Transverse colon (tissue), 4 donors: ENCODE measurements around the gene B3GAT2. TPM values are rescaled to one million over a fixed set of nuclear protein-coding genes. Genes with fewer than 3 reads are reported as not detected.
"Not testable (repeated sequence)": the region's sequence is repeated elsewhere in the genome, so short reads cannot be mapped to it uniquely, and the experiment has no call there.

Experiments
- DNase-seq: peaks from one replicate; pipeline ENCODE4 v3.0.0-alpha.2; 2019
- H3K27ac ChIP-seq, 4 donors: fragments of 200-600 bp; sonication (generic); 2 replicates each; pipeline ENCODE4 v1.5.1; 2016 to 2018; ENCODE audit warnings: inconsistent platforms in 4 of 4
- H3K27me3 ChIP-seq: fragments of 200-600 bp; sonication (generic); 2 replicates; pipeline ENCODE4 v1.5.1; 2017; ENCODE audit warnings: inconsistent platforms
- H3K36me3 ChIP-seq, 4 donors: fragments of 200-600 bp; sonication (generic); 2 replicates each; pipeline ENCODE4 v1.5.1; 2017 to 2019; ENCODE audit warnings: inconsistent platforms in 4 of 4
- H3K4me1 ChIP-seq, 4 donors: fragments of 200-600 bp; sonication (generic); 2 replicates each; pipeline ENCODE4 v1.5.1; 2017 to 2020; ENCODE audit warnings: inconsistent platforms in 4 of 4
- H3K4me3 ChIP-seq, 4 donors: fragments of 200-600 bp; sonication (generic); 1 replicate in 1 of 4; 2 replicates in 3 of 4; pipeline versions ENCODE4 v1.5.1 to v1.6.1; 2017 to 2019; ENCODE audit warnings: inconsistent platforms in 4 of 4
- H3K9me3 ChIP-seq, 2 donors: fragments of 200-600 bp; sonication (generic); 2 replicates each; pipeline ENCODE4 v1.5.1; 2017 to 2019; ENCODE audit warnings: inconsistent platforms in 2 of 2
- EP300 ChIP-seq: sonication (generic); formaldehyde crosslinking; IDR thresholded peaks from one replicate; pipeline ENCODE4 v1.6.1; 2017; ENCODE audit warnings: antibody characterized with exemption, low read depth
- POLR2A ChIP-seq: fragments of 450-650 bp; IDR thresholded peaks from one replicate; pipeline ENCODE4 v1.6.1; 2016; ENCODE audit warnings: antibody characterized with exemption, mild to moderate bottlenecking, moderate library complexity
- POLR2AphosphoS5 ChIP-seq, 3 donors: sonication (generic); formaldehyde crosslinking; IDR thresholded peaks; one replicate each; pipeline ENCODE4 v1.6.1; 2016; ENCODE audit warnings: antibody characterized with exemption in 3 of 3
- WGBS, 2 donors: methylation state at CpG; one replicate each; pipeline ENCODE4 v1.1.5; 2018; ENCODE audit warnings: low coverage in 1 of 2; 5-methylcytosine and 5-hydroxymethylcytosine counted together
- in situ Hi-C, 4 donors: fragments of 200-750 bp; cut with MboI; loops; one replicate each; pipeline versions ENCODE4 v1.15.0 to v1.15.1; 2017; ENCODE audit warnings: low sequenced_read_pairs in 3 of 4, low pct_ligation_motif_present in 1 of 4, low pct_unique_long_range_greater_than_20kb in 1 of 4
- intact Hi-C: fragments of 100-400 bp; cut with DNase I; formaldehyde crosslinking; loops from one replicate; pipeline ENCODE4 v1.15.1; 2023; ENCODE audit warnings: low total_unique reads
- total RNA-seq, 4 donors: library from RNA; depleted of rRNA; stranded (reverse); fragments of >200 nt; gene quantifications; one replicate each; pipeline ENCODE4 v1.1.0, GENCODE V29; 2016
- TF ChIP-seq, protein P1 (sequence below), 5 experiments: fragments of 200-600 bp in 3 of 5; fragments of 450-650 bp in 2 of 5; sonication (generic) in 3 of 5; IDR thresholded peaks; 1 replicate in 2 of 5; 2 replicates in 3 of 5; pipeline ENCODE4 v1.5.1; 2016 to 2017; ENCODE audit warnings: antibody characterized with exemption in 5 of 5, inconsistent platforms in 3 of 5, mild to moderate bottlenecking in 2 of 5, moderate library complexity in 1 of 5

B3GAT2 gene
- total RNA-seq, 4 donors from 2014 or later, result not detected

DNA sequence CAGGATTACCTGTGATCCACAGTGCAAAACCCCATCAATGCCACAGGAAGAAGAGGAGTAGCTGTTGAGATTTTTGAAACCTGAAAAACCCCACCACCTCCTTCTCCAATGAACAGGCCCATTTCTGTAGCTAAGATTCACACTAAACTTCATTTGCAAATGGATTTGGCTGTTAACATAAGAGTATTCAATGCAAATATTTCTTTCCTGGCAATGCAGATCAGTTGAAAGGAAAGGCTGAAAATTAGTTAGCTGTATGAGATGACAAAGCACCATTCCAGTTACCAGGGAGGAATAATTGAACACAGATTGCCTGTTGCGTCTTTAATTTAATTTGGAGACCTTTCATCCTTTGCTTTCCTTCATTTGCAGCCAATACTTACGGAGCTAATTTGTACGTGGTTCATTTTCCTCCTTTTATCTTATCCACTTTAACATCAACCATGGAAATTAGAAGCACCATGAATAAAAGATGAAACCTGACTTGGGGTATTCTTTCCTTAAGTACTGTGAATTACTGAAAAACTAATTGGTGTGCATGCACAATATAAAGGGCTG lies 4.2 kb downstream of the B3GAT2 start:
- intact Hi-C loops, result no loop called here

DNA sequence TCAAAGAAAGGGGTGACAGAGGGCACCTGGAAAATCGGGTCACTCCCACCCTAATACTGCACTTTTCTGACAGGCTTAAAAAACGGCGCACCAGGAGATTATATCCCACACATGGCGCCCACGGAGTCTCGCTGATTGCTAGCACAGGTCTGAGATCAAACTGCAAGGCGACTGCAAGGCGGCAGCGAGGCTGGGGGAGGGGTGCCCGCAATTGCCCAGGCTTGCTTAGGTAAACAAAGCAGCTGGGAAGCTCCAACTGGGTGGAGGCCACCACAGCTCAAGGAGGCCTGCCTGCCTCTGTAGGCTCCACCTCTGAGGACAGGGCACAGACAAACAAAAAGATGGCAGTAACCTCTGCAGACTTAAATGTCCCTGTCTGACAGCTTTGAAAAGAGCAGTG lies 12.5 kb downstream of the B3GAT2 start:
- DNase-seq, in situ Hi-C loops, H3K9me3 ChIP-seq, H3K4me3 ChIP-seq, intact Hi-C loops, H3K36me3 ChIP-seq, H3K4me1 ChIP-seq, H3K27ac ChIP-seq, H3K27me3 ChIP-seq: not testable (repeated sequence)
- 71 to 100% methylated on average over 1 to 10 of the region's 10 CpGs for WGBS, 2 donors

More for the DNA sequence above, 4.2 kb downstream of the B3GAT2 start:
- peaks cover 7 to 21% (median 20%) of the 10 kb centered on the region in 4 donors for H3K4me1 ChIP-seq
- in situ Hi-C loops, result no loop called here
- no peak overlapping the region for H3K4me3 ChIP-seq
- no peak overlapping the region for H3K27ac ChIP-seq
- H3K9me3 ChIP-seq, result no peaks in the 10 kb centered on the region
- 65 to 76% methylated on average over 3 of the region's 3 CpGs for WGBS, 2 donors
- peaks cover 61% of the 10 kb centered on the region for H3K27me3 ChIP-seq
- no peak for DNase-seq
- TF ChIP-seq, protein P1, sequence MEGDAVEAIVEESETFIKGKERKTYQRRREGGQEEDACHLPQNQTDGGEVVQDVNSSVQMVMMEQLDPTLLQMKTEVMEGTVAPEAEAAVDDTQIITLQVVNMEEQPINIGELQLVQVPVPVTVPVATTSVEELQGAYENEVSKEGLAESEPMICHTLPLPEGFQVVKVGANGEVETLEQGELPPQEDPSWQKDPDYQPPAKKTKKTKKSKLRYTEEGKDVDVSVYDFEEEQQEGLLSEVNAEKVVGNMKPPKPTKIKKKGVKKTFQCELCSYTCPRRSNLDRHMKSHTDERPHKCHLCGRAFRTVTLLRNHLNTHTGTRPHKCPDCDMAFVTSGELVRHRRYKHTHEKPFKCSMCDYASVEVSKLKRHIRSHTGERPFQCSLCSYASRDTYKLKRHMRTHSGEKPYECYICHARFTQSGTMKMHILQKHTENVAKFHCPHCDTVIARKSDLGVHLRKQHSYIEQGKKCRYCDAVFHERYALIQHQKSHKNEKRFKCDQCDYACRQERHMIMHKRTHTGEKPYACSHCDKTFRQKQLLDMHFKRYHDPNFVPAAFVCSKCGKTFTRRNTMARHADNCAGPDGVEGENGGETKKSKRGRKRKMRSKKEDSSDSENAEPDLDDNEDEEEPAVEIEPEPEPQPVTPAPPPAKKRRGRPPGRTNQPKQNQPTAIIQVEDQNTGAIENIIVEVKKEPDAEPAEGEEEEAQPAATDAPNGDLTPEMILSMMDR (IDR thresholded peaks at IDR 0.05), result no peak
- TF ChIP-seq EP300, result no peak
- TF ChIP-seq POLR2AphosphoS5 (IDR thresholded peaks at IDR 0.05), result no peak
- no peak for TF ChIP-seq POLR2A
- H3K36me3 ChIP-seq, result no peaks in the 10 kb centered on the region

DNA sequence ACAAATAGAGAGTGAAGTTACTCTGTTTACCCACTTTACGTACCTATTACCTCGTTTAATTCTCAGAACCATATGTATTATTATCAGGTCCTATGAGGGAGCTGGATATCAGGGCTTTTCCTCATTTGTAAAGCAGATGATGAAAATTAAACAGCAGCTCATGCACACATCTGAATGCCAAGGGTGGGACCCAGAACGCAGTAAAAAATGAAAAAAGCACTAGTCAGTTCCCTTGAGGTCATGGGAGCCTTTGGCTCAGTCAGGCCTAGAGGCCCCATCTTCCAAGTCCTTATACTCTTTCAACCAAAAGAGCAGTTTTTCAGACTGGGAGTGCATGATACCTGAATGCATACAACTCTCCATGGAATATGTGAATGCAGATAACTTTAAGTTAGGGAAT lies 23.0 kb downstream of the B3GAT2 start:
- Histone ChIP-seq H3K27ac (no peak overlapping the region), H3K36me3 (no peaks in the 10 kb centered on the region), H3K27me3 (no peaks in the 10 kb centered on the region), H3K4me1 (no peaks in the 10 kb centered on the region), H3K4me3 (no peak overlapping the region), H3K9me3 (no peaks in the 10 kb centered on the region)
- 73 to 83% methylated on average over 1 to 3 of the region's 3 CpGs for WGBS, 2 donors
- intact Hi-C loops, result no loop called here
- TF ChIP-seq, protein P1 (IDR thresholded peaks at IDR 0.05), result no peak
- TF ChIP-seq EP300 (no peak), POLR2A (no peak), POLR2AphosphoS5 (IDR thresholded peaks at IDR 0.05) (no peak)
- in situ Hi-C loops, result no loop called here
- no peak for DNase-seq

DNA sequence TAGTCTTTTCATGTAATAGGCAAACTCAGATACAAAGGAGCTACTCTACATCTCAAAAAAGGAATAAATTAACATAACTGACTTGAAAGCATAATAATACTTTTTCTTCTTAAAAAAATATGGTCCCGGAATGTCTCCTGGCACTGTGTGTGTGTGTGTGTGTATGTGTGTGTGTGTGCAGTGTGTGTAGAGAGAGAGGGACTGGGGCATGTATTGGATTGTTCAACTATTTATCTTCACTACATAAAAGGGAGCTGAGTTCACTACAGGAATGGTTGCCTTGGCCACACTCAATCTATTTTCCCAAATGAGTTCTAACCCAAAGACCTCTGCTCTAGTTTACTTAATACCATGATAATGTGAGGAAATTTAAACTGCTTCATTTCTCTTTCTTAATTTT lies 51.1 kb downstream of the B3GAT2 start:
- Histone ChIP-seq H3K4me3 (no peak overlapping the region), H3K4me1 (no peaks in the 10 kb centered on the region), H3K27ac (no peak overlapping the region), H3K27me3 (no peaks in the 10 kb centered on the region), H3K9me3 (no peaks in the 10 kb centered on the region), H3K36me3 (no peaks in the 10 kb centered on the region)
- intact Hi-C loops (no loop called here), in situ Hi-C loops (no loop called here)
- no peak for DNase-seq
- TF ChIP-seq EP300, result no peak
- TF ChIP-seq, protein P1 (IDR thresholded peaks at IDR 0.05), result no peak
- WGBS, 2 donors, result 67 to 83% methylated on average over 1 of the region's 1 CpG
